HepG2 (cell line): ENCODE results near the gene EFNA3. TPM values are rescaled to one million over a fixed set of nuclear protein-coding genes. Genes with fewer than 3 reads are reported as not detected.

Experiments
- CTCF ChIP-seq: sonication (generic); formaldehyde crosslinking; IDR thresholded peaks from 2 replicates; pipeline ENCODE4 v1.5.0; 2020; ENCODE audit warnings: mild to moderate bottlenecking, missing genetic modification reagents, moderate library complexity
- JARID2 ChIP-seq: sonication (generic); formaldehyde crosslinking; IDR thresholded peaks from 2 replicates; pipeline ENCODE4 v1.8.1; 2023; ENCODE audit warnings: missing genetic modification reagents, inconsistent platforms; ENCODE audit not compliant: insufficient replicate concordance
- SMARCE1 ChIP-seq: fragments of 450-650 bp; IDR thresholded peaks from 2 replicates; pipeline ENCODE4 v1.6.1; 2017; ENCODE audit warnings: borderline replicate concordance
- SRY ChIP-seq: sonication (generic); formaldehyde crosslinking; IDR thresholded peaks from 2 replicates; pipeline ENCODE4 v1.8.0; 2022; ENCODE audit warnings: mild to moderate bottlenecking, missing genetic modification reagents
- THAP8 ChIP-seq: sonication (generic); formaldehyde crosslinking; IDR thresholded peaks from 2 replicates; pipeline ENCODE4 v1.5.1; 2020; ENCODE audit warnings: missing genetic modification reagents, mild to moderate bottlenecking, borderline replicate concordance
- YEATS4 ChIP-seq: sonication (generic); formaldehyde crosslinking; IDR thresholded peaks from 2 replicates; pipeline ENCODE4 v1.4.0; 2020; ENCODE audit warnings: missing genetic modification reagents, borderline replicate concordance
- ZMAT3 ChIP-seq: sonication (generic); formaldehyde crosslinking; conservative IDR thresholded peaks from 2 replicates; pipeline ENCODE4 v1.7.0; 2021; ENCODE audit warnings: missing genetic modification reagents
- ZNF121 ChIP-seq: sonication (generic); formaldehyde crosslinking; IDR thresholded peaks from 2 replicates; pipeline ENCODE4 v1.5.0; 2020; ENCODE audit warnings: mild to moderate bottlenecking, missing genetic modification reagents
- ZNF318 ChIP-seq: sonication (generic); formaldehyde crosslinking; IDR thresholded peaks from 2 replicates; pipeline ENCODE4 v1.4.0; 2020; ENCODE audit warnings: mild to moderate bottlenecking, missing genetic modification reagents
- ZNF362 ChIP-seq: sonication (generic); formaldehyde crosslinking; IDR thresholded peaks from 2 replicates; pipeline ENCODE4 v1.4.0; 2020; ENCODE audit warnings: missing genetic modification reagents, mild to moderate bottlenecking, borderline replicate concordance
- ZNF687 ChIP-seq: sonication (generic); formaldehyde crosslinking; IDR thresholded peaks from 2 replicates; pipeline ENCODE4 v1.5.1; 2020; ENCODE audit warnings: mild to moderate bottlenecking, missing genetic modification reagents, moderate library complexity
- ZNF780A ChIP-seq: sonication (generic); formaldehyde crosslinking; IDR thresholded peaks from 2 replicates; pipeline ENCODE4 v1.8.0; 2022; ENCODE audit warnings: mild to moderate bottlenecking, missing genetic modification reagents, moderate library complexity
- polyA plus RNA-seq, 8 experiments: library from polyadenylated mRNA; depleted of rRNA in 3 of 8; stranded (reverse) in 7 of 8; unstranded in 1 of 8; fragments of >200 nt; fragmentation: Illumina TruSeq in 4 of 8; extraction: Trizol in 4 of 8; gene quantifications; 2 replicates each; pipeline versions ENCODE4 v1.2.1 to v1.2.3, GENCODE V29; 2011 to 2016; ENCODE audit warnings: low read depth in 4 of 8, missing spikeins in 1 of 8, mixed read lengths in 1 of 8; ENCODE audit not compliant: insufficient read depth in 1 of 8
- total RNA-seq, 5 experiments: library from RNA; depleted of rRNA; stranded (reverse); fragments of >200 nt; fragmentation: Illumina TruSeq; extraction: Trizol; gene quantifications; 2 replicates each; pipeline ENCODE4 v1.2.3, GENCODE V29; 2016; ENCODE audit warnings: low read depth in 1 of 5

The EFNA3 gene
- total and polyA plus RNA-seq, 2 of the 13 experiments (the other 11 are each of a cell fraction or from before 2014, with no cell fraction given), result 1.0 to 5.7 TPM

GRCh38 chr1:155043301-155043702 is 35.3 kb upstream of the EFNA3 start (continued):
- no peak for TF ChIP-seq ZNF318 (CRISPR knock-in tag)
- no peak for TF ChIP-seq ZNF121 (CRISPR knock-in tag)
- peak; percentile 10; the same call in 1 of the 2 replicates for TF ChIP-seq CTCF (CRISPR knock-in tag)
- TF ChIP-seq ZNF780A (CRISPR knock-in tag), result no peak
- peak; percentile 90 for TF ChIP-seq ZNF687 (CRISPR knock-in tag)
- no peak for TF ChIP-seq THAP8 (CRISPR knock-in tag)
- TF ChIP-seq JARID2, result no peak
- no peak for TF ChIP-seq SMARCE1
- no peak for TF ChIP-seq ZMAT3 (CRISPR knock-in tag)
- TF ChIP-seq SRY (CRISPR knock-in tag), result no peak
- no peak for TF ChIP-seq ZNF362
- no peak for TF ChIP-seq YEATS4 (CRISPR knock-in tag)
